Stimulated activated effector memory CD8-positive, alpha-beta T cell treated with anti-CD3 and anti-CD28 coated beads, Interleukin-12 subunit alpha, Interleukin-12 subunit beta, amount 100 ng/mL, for 72 hours (primary cell): ENCODE measurements around the gene ZKSCAN7.
"Not testable (repeated sequence)": the region's sequence is repeated elsewhere in the genome, so short reads cannot be mapped to it uniquely, and the experiment has no call there.

ENCODE experiments used
- ATAC-seq: fragments of 150-1000 bp; cut with Tn5 transposase; 2 replicates; pipeline ENCODE4 v1.10.0; 2021
- DNase-seq, 2 donors: peaks; one replicate each; pipeline ENCODE4 v3.0.0; 2021 to 2022; ENCODE audit warnings: low spot score in 2 of 2
- H3K27ac Mint-ChIP-seq: one replicate; pipeline ENCODE4 v1.8.0; 2022; ENCODE audit warnings: mild to moderate bottlenecking, mixed read lengths
- H3K36me3 Mint-ChIP-seq: one replicate; pipeline ENCODE4 v1.8.0; 2022; ENCODE audit warnings: mild to moderate bottlenecking, mixed read lengths
- H3K4me1 Mint-ChIP-seq: one replicate; pipeline ENCODE4 v1.8.0; 2022; ENCODE audit warnings: mixed read lengths
- H3K4me3 Mint-ChIP-seq: one replicate; pipeline ENCODE4 v1.8.0; 2022; ENCODE audit warnings: mild to moderate bottlenecking, mixed read lengths
- H3K9me3 Mint-ChIP-seq: one replicate; pipeline ENCODE4 v1.8.0; 2022; ENCODE audit warnings: mixed read lengths

Gene ZKSCAN7

DNA sequence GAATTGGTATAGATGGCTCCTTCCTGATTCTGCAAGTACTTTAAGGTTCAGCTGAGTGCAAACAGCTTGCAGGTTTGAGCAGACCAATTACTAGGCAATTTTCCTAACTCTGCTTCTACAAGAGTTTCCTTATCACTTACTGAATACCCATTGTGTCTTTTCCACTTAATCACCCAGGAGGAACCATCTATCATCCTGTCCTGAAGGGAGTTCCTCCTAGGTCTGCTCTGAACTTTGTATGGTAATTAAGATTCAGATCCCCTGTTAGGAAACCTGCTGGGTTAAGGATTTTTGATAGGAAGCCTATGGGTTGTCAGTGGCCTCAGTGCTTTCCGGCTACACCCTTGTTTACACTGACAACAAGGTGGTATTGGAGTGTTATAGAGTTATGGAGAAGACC is 10.2 kb upstream of the ZKSCAN7 start:
- not testable (repeated sequence) for H3K4me1 Mint-ChIP-seq, H3K27ac Mint-ChIP-seq, DNase-seq, H3K4me3 Mint-ChIP-seq, ATAC-seq, H3K9me3 Mint-ChIP-seq, H3K36me3 Mint-ChIP-seq

DNA sequence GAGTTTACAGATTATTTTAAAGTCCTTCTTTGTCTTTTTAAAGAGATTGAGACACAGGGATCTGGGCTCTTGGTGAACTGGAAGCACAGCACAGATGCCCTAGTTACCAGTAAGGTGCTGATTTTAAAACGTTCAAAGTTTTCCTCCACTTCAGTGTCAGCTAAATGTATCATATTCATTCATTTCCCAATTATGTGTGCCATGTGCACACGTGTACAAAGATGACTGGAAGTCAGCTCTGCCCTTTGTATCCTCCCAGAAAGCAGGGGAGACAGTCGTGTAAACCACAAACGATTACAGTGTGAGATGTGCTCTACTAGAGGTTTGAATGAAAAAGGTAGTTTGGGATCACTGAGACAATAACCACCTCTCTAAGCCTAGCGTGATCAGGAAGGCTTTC is 730 bp downstream of the ZKSCAN7 start:
- DNase-seq (no peak), ATAC-seq (no peak)

DNA sequence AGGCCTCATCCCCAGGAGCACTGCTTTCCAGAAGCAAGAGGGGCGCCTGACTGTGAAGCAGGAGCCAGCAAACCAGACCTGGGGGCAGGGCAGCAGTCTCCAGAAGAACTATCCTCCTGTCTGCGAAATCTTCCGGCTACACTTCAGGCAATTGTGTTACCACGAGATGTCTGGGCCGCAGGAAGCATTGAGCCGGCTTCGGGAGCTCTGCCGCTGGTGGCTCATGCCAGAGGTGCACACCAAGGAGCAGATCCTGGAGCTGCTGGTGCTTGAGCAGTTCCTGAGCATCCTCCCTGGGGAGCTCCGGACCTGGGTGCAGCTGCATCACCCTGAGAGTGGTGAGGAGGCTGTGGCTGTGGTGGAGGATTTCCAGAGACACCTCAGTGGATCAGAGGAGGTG is 2.1 kb downstream of the ZKSCAN7 start:
- no peak for ATAC-seq
- Mint-ChIP-seq H3K9me3 (peaks cover 5% of the 10 kb centered on the region), H3K36me3 (no peaks in the 10 kb centered on the region), H3K27ac (no peak overlapping the region), H3K4me1 (peaks cover 12% of the 10 kb centered on the region), H3K4me3 (no peak overlapping the region)
- DNase-seq: no peak

More for the DNA sequence above, 730 bp downstream of the ZKSCAN7 start:
- Mint-ChIP-seq H3K9me3 (peaks cover 5% of the 10 kb centered on the region), H3K27ac (peak overlapping the region; percentile 84), H3K4me1 (peaks cover 12% of the 10 kb centered on the region), H3K4me3 (peak overlapping the region; percentile 82), H3K36me3 (no peaks in the 10 kb centered on the region)

GRCh38 chr3:44561076-44561475 is 6.1 kb downstream of the ZKSCAN7 start:
- no peak for DNase-seq
- H3K27ac Mint-ChIP-seq: no peak overlapping the region
- no peak for ATAC-seq
- H3K9me3 Mint-ChIP-seq: peaks cover 8% of the 10 kb centered on the region
- no peak overlapping the region for H3K4me3 Mint-ChIP-seq
- H3K4me1 Mint-ChIP-seq: peaks cover 3% of the 10 kb centered on the region
- peaks cover 5% of the 10 kb centered on the region for H3K36me3 Mint-ChIP-seq

GRCh38 chr3:44562147-44562546 is 7.2 kb downstream of the ZKSCAN7 start:
- H3K36me3 Mint-ChIP-seq: peaks cover 5% of the 10 kb centered on the region
- no peak overlapping the region for H3K4me3 Mint-ChIP-seq
- ATAC-seq: no peak
- DNase-seq: no peak
- H3K27ac Mint-ChIP-seq: no peak overlapping the region
- H3K9me3 Mint-ChIP-seq: peaks cover 15% of the 10 kb centered on the region
- no peaks in the 10 kb centered on the region for H3K4me1 Mint-ChIP-seq

- Mint-ChIP-seq H3K4me3 (no peak overlapping the region), H3K4me1 (no peaks in the 10 kb centered on the region), H3K9me3 (peaks cover 44% of the 10 kb centered on the region), H3K36me3 (peaks cover 9% of the 10 kb centered on the region), H3K27ac (no peak overlapping the region)
- DNase-seq (no peak), ATAC-seq (no peak)
Measured at GRCh38 chr3:44568561-44568960, 13.6 kb downstream of the ZKSCAN7 start.

GRCh38 chr3:44571024-44571423 is 16.0 kb downstream of the ZKSCAN7 start:
- no peak overlapping the region for H3K27ac Mint-ChIP-seq

DNA sequence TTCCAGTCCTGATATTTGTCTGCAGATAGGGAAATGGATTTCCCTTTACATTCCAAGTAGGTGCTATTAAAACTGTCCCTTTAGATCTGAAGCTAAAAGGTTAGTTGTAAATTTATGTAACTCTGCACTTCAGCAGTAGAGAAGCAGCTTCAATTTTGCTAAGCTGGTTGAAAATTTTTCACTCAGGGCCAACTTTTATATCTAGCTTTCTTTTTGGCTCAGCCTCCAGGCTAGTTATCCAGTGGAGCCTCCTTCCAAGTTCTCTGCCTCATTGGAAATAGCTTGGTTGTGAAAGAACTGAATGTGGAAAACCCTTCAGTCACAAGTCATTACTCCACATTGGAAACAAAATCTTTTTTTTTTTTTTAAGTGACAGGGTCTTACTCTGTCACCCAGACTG is 21.6 kb downstream of the ZKSCAN7 start:
- Mint-ChIP-seq H3K4me1 (no peaks in the 10 kb centered on the region), H3K27ac (no peak overlapping the region), H3K36me3 (no peaks in the 10 kb centered on the region), H3K4me3 (no peak overlapping the region), H3K9me3 (peaks cover 17% of the 10 kb centered on the region)
- ATAC-seq: no peak
- no peak for DNase-seq

More at GRCh38 chr3:44571024-44571423, 16.0 kb downstream of the ZKSCAN7 start:
- DNase-seq: no peak
- peaks cover 9% of the 10 kb centered on the region for H3K36me3 Mint-ChIP-seq
- H3K4me1 Mint-ChIP-seq: no peaks in the 10 kb centered on the region
- peaks cover 41% of the 10 kb centered on the region for H3K9me3 Mint-ChIP-seq
- no peak overlapping the region for H3K4me3 Mint-ChIP-seq
- ATAC-seq: no peak

- not testable (repeated sequence) for H3K27ac Mint-ChIP-seq, H3K4me3 Mint-ChIP-seq, H3K4me1 Mint-ChIP-seq, ATAC-seq, DNase-seq, H3K36me3 Mint-ChIP-seq
- H3K9me3 Mint-ChIP-seq: peaks cover 11% of the 10 kb centered on the region
Measured at GRCh38 chr3:44577354-44577952, 22.5 kb downstream of the ZKSCAN7 start.

GRCh38 chr3:44578316-44578715 is 23.3 kb downstream of the ZKSCAN7 start:
- not testable (repeated sequence) for H3K9me3 Mint-ChIP-seq, ATAC-seq, H3K4me3 Mint-ChIP-seq, H3K4me1 Mint-ChIP-seq, DNase-seq, H3K27ac Mint-ChIP-seq, H3K36me3 Mint-ChIP-seq

GRCh38 chr3:44578924-44579515 is 24.0 kb downstream of the ZKSCAN7 start:
- DNase-seq, H3K27ac Mint-ChIP-seq, H3K4me3 Mint-ChIP-seq, H3K36me3 Mint-ChIP-seq, H3K4me1 Mint-ChIP-seq, ATAC-seq: not testable (repeated sequence)
- H3K9me3 Mint-ChIP-seq: peaks cover 12% of the 10 kb centered on the region

GRCh38 chr3:44579749-44580148 is 24.8 kb downstream of the ZKSCAN7 start:
- not testable (repeated sequence) for H3K4me3 Mint-ChIP-seq, DNase-seq, ATAC-seq

DNA sequence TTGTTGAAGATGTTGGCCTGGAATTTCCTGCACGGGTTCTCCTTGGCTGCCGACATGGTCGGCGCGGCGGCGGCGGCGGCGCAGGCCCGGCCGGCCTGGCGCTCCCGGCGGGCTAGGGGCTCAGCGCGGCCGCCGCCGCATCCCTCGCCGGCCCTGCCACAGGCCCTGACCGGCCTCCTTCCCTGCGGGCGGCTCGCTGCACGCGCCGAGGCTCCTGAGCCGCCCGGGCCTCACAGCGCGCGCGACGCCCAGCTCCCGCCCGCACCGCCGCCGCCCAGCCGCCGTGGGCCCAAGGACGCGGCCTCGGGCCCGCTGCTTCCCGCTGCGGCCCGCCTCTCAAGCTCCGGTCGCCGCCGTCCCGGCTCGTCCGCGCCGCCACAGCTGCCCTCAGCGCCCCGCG is 26.0 kb downstream of the ZKSCAN7 start:
- H3K36me3 Mint-ChIP-seq, H3K27ac Mint-ChIP-seq, H3K4me3 Mint-ChIP-seq, H3K4me1 Mint-ChIP-seq, ATAC-seq, H3K9me3 Mint-ChIP-seq, DNase-seq: not testable (repeated sequence)

More at GRCh38 chr3:44579749-44580148, 24.8 kb downstream of the ZKSCAN7 start:
- not testable (repeated sequence) for H3K27ac Mint-ChIP-seq, H3K36me3 Mint-ChIP-seq, H3K4me1 Mint-ChIP-seq
- H3K9me3 Mint-ChIP-seq: peaks cover 12% of the 10 kb centered on the region

GRCh38 chr3:44584646-44585501 is 29.9 kb downstream of the ZKSCAN7 start, which contains the start of gene ZNF660:
ZNF660 (plus strand) TSS chr3:44584964; CDS start chr3:44594194, 9,230 bp downstream.
- ATAC-seq (peak; percentile 55), DNase-seq (no peak)
- Mint-ChIP-seq H3K36me3 (no peaks in the 10 kb centered on the region), H3K27ac (no peak within 1 kb of the TSS), H3K9me3 (peaks cover 6% of the 10 kb centered on the region), H3K4me3 (peak within 1 kb of the TSS; percentile 29), H3K4me1 (peaks cover 5% of the 10 kb centered on the region)

DNA sequence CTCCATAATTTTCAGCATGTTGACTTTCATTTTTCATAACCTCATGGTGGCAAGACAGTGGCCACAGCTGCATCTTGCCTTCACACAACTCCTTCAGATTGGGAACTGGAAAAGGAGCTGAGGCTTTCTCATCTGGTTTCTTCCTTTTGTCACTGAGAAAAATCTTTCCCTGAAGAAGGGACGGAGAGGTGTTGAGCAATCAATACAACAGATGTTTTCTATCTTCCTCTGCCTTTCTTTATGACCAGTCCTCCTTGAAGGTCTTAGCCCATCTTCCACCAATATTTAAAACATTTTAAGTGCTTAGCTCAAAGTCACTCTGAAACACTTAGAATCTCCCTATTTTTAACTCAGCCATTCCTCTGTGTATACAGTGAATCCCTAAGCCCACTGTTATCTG is 41.6 kb downstream of the ZKSCAN7 start:
- Mint-ChIP-seq H3K27ac (no peak overlapping the region), H3K4me1 (no peaks in the 10 kb centered on the region), H3K4me3 (no peak overlapping the region), H3K9me3 (peaks cover 20% of the 10 kb centered on the region), H3K36me3 (no peaks in the 10 kb centered on the region)
- DNase-seq (no peak), ATAC-seq (no peak)
